ENCODE results near the gene AGTRAP. TPM values are rescaled to one million over a fixed set of nuclear protein-coding genes. Genes with fewer than 3 reads are reported as not detected.

AGTRAP gene
- total RNA-seq, 1 donor, result 38.9 TPM

DNA sequence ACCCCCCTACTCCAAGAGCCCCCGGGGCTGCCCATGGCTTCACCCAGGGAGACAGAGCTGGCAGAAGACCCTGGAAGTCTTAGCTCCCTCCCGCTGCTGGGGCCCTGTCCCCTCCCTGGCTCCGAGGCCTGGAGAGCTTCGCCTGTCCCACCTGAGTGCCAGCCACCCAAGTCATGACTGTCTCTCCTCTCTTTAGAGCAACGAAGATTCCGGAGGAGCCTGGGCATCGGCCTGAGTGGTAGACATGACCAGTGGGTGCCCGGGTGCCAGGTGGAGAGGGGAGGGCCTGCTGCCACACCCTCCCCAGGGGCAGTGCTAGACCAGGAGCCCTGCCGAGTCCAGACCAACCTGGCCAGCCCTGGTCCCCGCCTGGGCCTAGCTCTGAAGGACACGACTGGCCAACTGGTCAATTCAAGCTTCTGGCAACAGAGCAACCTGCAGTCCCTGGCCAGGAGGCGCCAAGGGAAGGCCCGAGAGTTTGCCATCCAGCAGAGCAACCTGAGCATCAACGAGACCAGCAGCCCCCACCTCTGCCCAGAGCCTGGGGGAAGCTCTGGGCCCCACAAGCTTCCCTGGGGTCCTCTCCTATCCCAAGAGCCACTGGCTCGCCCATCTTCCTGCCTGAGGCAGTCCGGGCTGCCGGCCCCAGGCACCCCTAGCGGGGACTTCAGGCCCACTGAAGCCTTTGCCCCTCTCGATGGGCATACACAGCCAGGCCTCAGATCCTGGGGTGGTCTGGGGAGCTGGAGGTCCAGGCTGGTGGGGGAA is 29.9 kb downstream of the AGTRAP start:
- no peak overlapping the region for H3K4me3 ChIP-seq (ENCODE audit: low read depth, low read length)
- TF ChIP-seq, protein P1, sequence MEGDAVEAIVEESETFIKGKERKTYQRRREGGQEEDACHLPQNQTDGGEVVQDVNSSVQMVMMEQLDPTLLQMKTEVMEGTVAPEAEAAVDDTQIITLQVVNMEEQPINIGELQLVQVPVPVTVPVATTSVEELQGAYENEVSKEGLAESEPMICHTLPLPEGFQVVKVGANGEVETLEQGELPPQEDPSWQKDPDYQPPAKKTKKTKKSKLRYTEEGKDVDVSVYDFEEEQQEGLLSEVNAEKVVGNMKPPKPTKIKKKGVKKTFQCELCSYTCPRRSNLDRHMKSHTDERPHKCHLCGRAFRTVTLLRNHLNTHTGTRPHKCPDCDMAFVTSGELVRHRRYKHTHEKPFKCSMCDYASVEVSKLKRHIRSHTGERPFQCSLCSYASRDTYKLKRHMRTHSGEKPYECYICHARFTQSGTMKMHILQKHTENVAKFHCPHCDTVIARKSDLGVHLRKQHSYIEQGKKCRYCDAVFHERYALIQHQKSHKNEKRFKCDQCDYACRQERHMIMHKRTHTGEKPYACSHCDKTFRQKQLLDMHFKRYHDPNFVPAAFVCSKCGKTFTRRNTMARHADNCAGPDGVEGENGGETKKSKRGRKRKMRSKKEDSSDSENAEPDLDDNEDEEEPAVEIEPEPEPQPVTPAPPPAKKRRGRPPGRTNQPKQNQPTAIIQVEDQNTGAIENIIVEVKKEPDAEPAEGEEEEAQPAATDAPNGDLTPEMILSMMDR (IDR thresholded peaks at IDR 0.05; ENCODE audit: insufficient read depth, low read depth, low read length), result no peak
- DNase-seq (ENCODE audit: low read depth), result no peak

DNA sequence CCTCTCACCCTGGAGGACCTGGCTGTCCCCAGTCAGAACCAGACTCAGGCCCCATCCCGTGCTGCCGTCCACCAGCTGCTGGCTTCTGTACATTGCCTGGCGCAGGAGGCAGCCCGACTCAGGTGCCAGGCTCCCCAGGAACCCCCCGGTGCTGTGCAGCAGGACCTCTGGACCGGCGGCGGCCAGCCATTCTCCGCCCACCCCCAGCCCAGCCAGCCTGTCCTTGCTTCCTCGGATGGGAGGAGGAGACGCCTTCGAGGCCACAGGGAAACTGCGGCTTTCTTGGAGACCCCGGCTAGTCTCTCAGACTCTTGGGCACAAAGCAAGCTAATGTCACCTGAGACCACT is 30.5 kb downstream of the AGTRAP start:
- no peak for DNase-seq (ENCODE audit: low read depth)
- TF ChIP-seq, protein P1 (IDR thresholded peaks at IDR 0.05; ENCODE audit: insufficient read depth, low read depth, low read length), result no peak
- no peak overlapping the region for H3K4me3 ChIP-seq (ENCODE audit: low read depth, low read length)

DNA sequence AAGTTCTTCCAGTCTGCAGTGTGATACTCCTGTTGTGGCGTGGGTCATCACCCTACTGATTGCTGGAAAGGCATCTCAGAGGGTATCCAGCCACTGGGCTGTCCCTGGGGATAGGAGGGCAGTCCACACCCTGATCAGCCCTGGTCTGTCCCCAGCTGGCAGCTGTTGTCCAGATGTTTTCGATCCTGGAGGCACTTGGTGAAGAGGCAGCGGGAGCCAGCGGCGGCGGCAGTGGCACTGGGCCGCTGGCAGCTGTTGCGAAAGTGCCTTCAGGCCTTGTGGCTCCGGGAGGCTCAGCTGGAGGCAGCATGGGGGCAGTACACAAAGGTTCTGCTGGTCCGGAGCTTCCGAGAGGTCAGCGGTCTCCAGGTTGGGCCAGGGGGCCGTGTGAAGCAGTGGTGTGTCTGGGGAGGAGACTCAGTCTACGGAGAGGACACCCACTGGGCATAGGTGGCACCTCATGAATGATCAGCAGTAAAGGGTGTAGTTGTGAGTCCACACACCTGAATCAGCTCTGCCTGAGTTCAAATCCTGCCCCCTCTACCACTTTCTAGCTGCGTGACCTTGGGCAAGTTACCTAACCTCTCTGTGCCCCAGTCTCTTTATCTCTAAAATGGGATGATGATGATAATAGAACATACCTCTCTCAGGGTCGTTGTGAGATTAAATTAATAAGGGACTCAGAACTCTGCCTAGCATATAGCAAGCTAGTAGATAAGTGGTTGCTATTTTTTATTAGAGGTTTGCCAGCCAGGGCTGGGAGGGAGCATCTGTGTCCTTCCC is 32.2 kb downstream of the AGTRAP start:
- DNase-seq (ENCODE audit: low read depth), result peak; percentile 30
- TF ChIP-seq, protein P1 (IDR thresholded peaks at IDR 0.05; ENCODE audit: insufficient read depth, low read depth, low read length), result no peak
- H3K4me3 ChIP-seq (ENCODE audit: low read depth, low read length), result no peak overlapping the region

DNA sequence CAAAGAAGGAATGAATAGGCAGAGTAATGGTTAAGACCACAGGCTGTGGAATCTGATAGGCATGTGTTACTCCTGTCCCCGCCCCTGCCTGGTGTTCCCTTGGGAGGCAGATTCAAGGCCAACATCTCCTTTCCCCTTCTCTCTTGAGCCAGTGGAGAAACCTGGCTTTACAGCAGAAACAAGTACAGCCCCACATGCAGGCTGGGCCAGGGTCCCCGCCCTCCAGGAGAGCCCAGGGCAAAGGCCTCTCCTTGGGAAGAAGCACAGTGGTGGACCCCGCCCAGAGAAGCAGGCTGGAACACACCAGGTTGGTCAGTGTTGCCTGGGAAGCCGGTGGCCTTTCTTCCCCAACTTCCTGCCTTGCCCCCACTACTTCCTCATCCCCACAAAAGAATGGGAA is 32.9 kb downstream of the AGTRAP start:
- no peak overlapping the region for H3K4me3 ChIP-seq (ENCODE audit: low read depth, low read length)
- DNase-seq (ENCODE audit: low read depth), result no peak
- TF ChIP-seq, protein P1 (IDR thresholded peaks at IDR 0.05; ENCODE audit: insufficient read depth, low read depth, low read length), result no peak

DNA sequence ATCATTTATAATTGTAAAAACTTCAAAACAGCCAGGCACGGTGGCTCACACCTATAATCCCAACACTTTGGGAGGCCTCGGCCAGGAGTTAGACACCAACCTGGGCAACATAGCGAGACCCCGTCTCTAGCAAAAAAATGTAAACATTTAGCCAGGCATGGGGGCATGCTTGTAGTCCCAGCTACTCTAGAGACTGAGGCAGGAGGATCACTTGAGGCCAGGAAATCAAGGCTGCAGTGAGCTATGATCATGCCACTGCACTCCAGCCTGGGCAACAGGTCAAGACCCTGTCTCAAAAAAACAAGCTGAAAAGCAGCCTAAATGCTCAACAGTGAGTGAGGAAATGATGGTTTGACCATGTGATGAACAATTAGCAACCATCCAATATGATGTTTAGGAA is 33.3 kb downstream of the AGTRAP start:
- H3K4me3 ChIP-seq (ENCODE audit: low read depth, low read length), result no peak overlapping the region
- no peak for DNase-seq (ENCODE audit: low read depth)
- TF ChIP-seq, protein P1 (IDR thresholded peaks at IDR 0.05; ENCODE audit: insufficient read depth, low read depth, low read length), result no peak

DNA sequence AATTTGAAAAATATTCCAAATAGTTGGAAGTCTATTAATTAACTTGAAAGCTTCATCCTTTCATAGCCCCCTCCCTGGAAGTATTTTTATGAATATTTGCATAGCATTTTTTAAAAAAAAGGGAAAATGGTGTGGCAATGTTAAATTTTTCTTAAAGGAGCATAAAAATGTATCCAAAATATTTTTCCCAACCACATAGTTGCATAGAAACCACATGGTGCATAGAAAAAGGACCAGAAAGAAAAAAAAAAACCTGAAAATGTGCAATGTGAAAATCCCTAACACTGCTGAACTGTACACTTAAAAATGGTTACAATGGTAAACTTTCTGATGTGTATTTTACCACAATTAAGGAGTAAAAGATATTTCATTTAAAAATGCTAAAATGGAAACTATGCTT is 34.1 kb downstream of the AGTRAP start:
- TF ChIP-seq, protein P1 (IDR thresholded peaks at IDR 0.05; ENCODE audit: insufficient read depth, low read depth, low read length), result no peak
- no peak overlapping the region for H3K4me3 ChIP-seq (ENCODE audit: low read depth, low read length)
- no peak for DNase-seq (ENCODE audit: low read depth)
